Activated CD8-positive, alpha-beta T cell treated with anti-CD3 and anti-CD28 coated beads for 36 hours (primary cell): Measurements from ENCODE around the gene TAF9. TPM values are rescaled to one million over a fixed set of nuclear protein-coding genes. Genes with fewer than 3 reads are reported as not detected.
A peak's percentile ranks its signal among the peaks of the same experiment; 100 is the strongest.
"Not testable (repeated sequence)": the region's sequence is repeated elsewhere in the genome, so short reads cannot be mapped to it uniquely, and the experiment has no call there.

Experiments used
- ATAC-seq: fragments of 200-7000 bp; cut with Tn5 transposase; one replicate; pipeline ENCODE4 v1.10.0; 2021; ENCODE audit warnings: mild to moderate bottlenecking, moderate library complexity
- CTCF ChIA-PET: fragments of 350-600 bp; sonication (Branson Sonifier 250); formaldehyde crosslinking; loops from one replicate; lab custom pipeline; 2021; ENCODE audit warnings: antibody characterized with exemption; lab: Charles Lee
- POLR2A ChIA-PET: fragments of 350-600 bp; sonication (Branson Sonifier 250); formaldehyde crosslinking; loops from one replicate; lab custom pipeline; 2021; ENCODE audit warnings: antibody characterized with exemption; lab: Charles Lee
- DNase-seq: peaks from one replicate; pipeline ENCODE4 v3.0.0-alpha.2; 2020
- H3K27ac Mint-ChIP-seq: one replicate; pipeline ENCODE4 v1.8.0; 2021; ENCODE audit warnings: mild to moderate bottlenecking, mixed read lengths
- H3K27me3 Mint-ChIP-seq: one replicate; pipeline ENCODE4 v1.8.0; 2021; ENCODE audit warnings: mixed read lengths
- H3K36me3 Mint-ChIP-seq: one replicate; pipeline ENCODE4 v1.8.0; 2021; ENCODE audit warnings: low read depth, mixed read lengths
- H3K4me1 Mint-ChIP-seq: one replicate; pipeline ENCODE4 v1.8.0; 2021; ENCODE audit warnings: low read depth, mixed read lengths
- H3K4me3 Mint-ChIP-seq: one replicate; pipeline ENCODE4 v1.8.0; 2021; ENCODE audit warnings: mild to moderate bottlenecking, moderate library complexity, mixed read lengths
- H3K9me3 Mint-ChIP-seq: one replicate; pipeline ENCODE4 v1.8.0; 2021; ENCODE audit warnings: mixed read lengths
- intact Hi-C: fragments of 100-400 bp; cut with micrococcal nuclease; formaldehyde crosslinking; loops from one replicate; pipeline ENCODE4 v1.10.0; 2022
- total RNA-seq, 2 experiments: library from RNA; stranded (reverse); gene quantifications; one replicate each; pipeline ENCODE4 v1.2.3, GENCODE V29; 2021
- TF ChIP-seq, protein P1 (sequence below): fragments of 200-600 bp; IDR thresholded peaks from one replicate; pipeline ENCODE4 v1.8.0; 2022; ENCODE audit warnings: antibody characterized with exemption, mild to moderate bottlenecking

The TAF9 gene
- total RNA-seq, 2 experiments from 2014 or later, result 68.8 to 70.6 TPM

DNA sequence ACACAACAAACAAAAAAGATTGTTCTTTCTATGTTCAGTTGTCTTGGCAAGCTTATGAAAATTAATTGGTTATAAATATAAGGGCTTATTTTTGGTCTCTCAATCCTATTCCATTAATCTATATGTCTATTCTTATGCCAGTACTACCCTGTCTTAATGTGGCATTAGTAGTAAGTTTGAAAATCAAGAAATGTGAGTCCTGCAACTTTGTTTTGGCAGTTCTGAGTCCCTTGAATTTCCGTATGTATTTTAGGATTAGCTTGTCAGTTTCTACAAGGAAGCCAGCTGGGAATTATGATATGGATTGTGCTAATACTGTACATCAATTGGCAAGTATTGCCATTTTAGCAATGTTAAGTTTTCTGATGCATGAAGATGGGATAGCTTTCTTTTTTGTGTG, 26.2 kb downstream of the TAF9 start:
- intact Hi-C loops, result no loop called here
- POLR2A ChIA-PET, result interaction anchor here (1.5 kb wide), 1 partner anchor 10 kb away, joined by 6 read pairs; the partner anchor contains the start of gene CCDC125
- CTCF ChIA-PET, result interaction anchor here (1.2 to 1.3 kb wide), 2 partner anchors 9 to 17 kb away, joined by 3 to 5 read pairs; no protein-coding TSS in a partner anchor

GRCh38 chr5:69341520-69342161, 27.7 kb downstream of the TAF9 start:
- TF ChIP-seq, protein P1, sequence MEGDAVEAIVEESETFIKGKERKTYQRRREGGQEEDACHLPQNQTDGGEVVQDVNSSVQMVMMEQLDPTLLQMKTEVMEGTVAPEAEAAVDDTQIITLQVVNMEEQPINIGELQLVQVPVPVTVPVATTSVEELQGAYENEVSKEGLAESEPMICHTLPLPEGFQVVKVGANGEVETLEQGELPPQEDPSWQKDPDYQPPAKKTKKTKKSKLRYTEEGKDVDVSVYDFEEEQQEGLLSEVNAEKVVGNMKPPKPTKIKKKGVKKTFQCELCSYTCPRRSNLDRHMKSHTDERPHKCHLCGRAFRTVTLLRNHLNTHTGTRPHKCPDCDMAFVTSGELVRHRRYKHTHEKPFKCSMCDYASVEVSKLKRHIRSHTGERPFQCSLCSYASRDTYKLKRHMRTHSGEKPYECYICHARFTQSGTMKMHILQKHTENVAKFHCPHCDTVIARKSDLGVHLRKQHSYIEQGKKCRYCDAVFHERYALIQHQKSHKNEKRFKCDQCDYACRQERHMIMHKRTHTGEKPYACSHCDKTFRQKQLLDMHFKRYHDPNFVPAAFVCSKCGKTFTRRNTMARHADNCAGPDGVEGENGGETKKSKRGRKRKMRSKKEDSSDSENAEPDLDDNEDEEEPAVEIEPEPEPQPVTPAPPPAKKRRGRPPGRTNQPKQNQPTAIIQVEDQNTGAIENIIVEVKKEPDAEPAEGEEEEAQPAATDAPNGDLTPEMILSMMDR, result no peak
- intact Hi-C loops, result no loop called here
- ChIA-PET CTCF (interaction anchor here (1.2 kb wide), 1 partner anchor 16 kb away, joined by 3 read pairs; no protein-coding TSS in a partner anchor), POLR2A (no interaction called here)
- no peaks in the 10 kb centered on the region for H3K36me3 Mint-ChIP-seq
- H3K27me3 Mint-ChIP-seq, result no peaks in the 10 kb centered on the region
- no peaks in the 10 kb centered on the region for H3K9me3 Mint-ChIP-seq
- H3K27ac Mint-ChIP-seq, result no peak overlapping the region
- no peak for ATAC-seq
- H3K4me1 Mint-ChIP-seq, result no peaks in the 10 kb centered on the region
- DNase-seq, result no peak
- H3K4me3 Mint-ChIP-seq, result no peak overlapping the region

More for the DNA sequence above, 26.2 kb downstream of the TAF9 start:
- ATAC-seq (no peak), DNase-seq (no peak)
- no peaks in the 10 kb centered on the region for H3K9me3 Mint-ChIP-seq
- H3K27me3 Mint-ChIP-seq, result no peaks in the 10 kb centered on the region
- TF ChIP-seq, protein P1, result no peak
- no peaks in the 10 kb centered on the region for H3K36me3 Mint-ChIP-seq
- H3K4me3 Mint-ChIP-seq, result no peak overlapping the region
- no peak overlapping the region for H3K27ac Mint-ChIP-seq
- no peaks in the 10 kb centered on the region for H3K4me1 Mint-ChIP-seq

GRCh38 chr5:69335341-69335935, 33.9 kb downstream of the TAF9 start:
- Mint-ChIP-seq H3K4me1 (peaks cover 12% of the 10 kb centered on the region), H3K36me3 (peaks cover 4% of the 10 kb centered on the region), H3K27me3 (no peaks in the 10 kb centered on the region), H3K4me3 (no peak overlapping the region), H3K27ac (no peak overlapping the region), H3K9me3 (no peaks in the 10 kb centered on the region)
- TF ChIP-seq, protein P1, result no peak
- no peak for DNase-seq
- ChIA-PET POLR2A (no interaction called here), CTCF (interaction anchor here (1.0 to 3.3 kb wide), 11 partner anchors 13 to 292 kb away, joined by 3 to 16 read pairs (median 4); partner anchors contain the start of gene SLC30A5)
- intact Hi-C loops, result loop anchor here (10.0 kb wide), 1 partner anchor 241 kb away; the partner anchor contains the start of gene SLC30A5
- no peak for ATAC-seq

GRCh38 chr5:69334793-69335268, 34.5 kb downstream of the TAF9 start:
- peak overlapping the region; percentile 22 for H3K27ac Mint-ChIP-seq

DNA sequence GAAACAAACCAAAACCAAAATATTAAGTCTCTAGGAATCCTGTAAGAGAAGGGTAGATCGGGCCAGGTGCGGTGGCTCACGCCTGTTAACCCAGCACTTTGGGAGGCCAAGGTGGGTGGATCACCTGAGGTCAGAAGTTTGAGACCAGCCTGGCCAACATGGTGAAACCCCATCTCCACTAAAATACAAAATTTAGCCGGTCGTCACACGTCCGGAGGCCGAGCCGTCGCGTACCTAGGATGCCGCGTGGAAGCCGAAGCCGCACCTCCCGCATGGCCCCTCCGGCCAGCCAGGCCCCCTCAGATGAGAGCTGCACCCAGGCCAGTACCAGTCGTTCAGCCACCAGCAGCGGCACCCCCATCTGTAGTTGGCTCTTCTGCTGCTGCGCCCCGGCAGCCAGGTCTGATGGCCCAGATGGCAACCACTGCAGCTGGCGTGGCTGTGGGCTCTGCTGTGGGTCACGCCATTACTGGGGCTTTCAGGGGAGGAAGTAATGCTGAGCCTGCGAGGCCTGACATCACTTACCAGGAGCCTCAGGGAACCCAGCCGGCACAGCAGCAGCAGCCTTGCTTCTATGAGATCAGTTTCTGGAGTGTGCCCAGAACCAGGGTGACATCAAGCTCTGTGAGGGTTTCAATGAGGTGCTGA, 35.5 kb downstream of the TAF9 start:
- H3K9me3 Mint-ChIP-seq, H3K36me3 Mint-ChIP-seq, H3K4me3 Mint-ChIP-seq, ATAC-seq, H3K27ac Mint-ChIP-seq, H3K27me3 Mint-ChIP-seq, POLR2A ChIA-PET: not testable (repeated sequence)
- H3K4me1 Mint-ChIP-seq, result peaks cover 12% of the 10 kb centered on the region
- intact Hi-C loops, result loop anchor here (5.0 to 10.0 kb wide), 2 partner anchors 239 to 291 kb away; partner anchors contain the start of gene SLC30A5
- DNase-seq, result peak; percentile 7
- CTCF ChIA-PET, result interaction anchor here (0.8 to 3.3 kb wide), 14 partner anchors 8 to 291 kb away, joined by 3 to 16 read pairs (median 4); partner anchors contain the start of genes CENPH, RAD17 and SLC30A5

More at GRCh38 chr5:69334793-69335268, 34.5 kb downstream of the TAF9 start:
- no peak overlapping the region for H3K4me3 Mint-ChIP-seq
- ATAC-seq (peak; percentile 85), DNase-seq (peak; percentile 90)
- POLR2A ChIA-PET, result interaction anchor here (0.7 kb wide), 1 partner anchor 241 kb away, joined by 3 read pairs; the partner anchor contains the start of gene SLC30A5
- H3K27me3 Mint-ChIP-seq, result no peaks in the 10 kb centered on the region
- CTCF ChIA-PET, result interaction anchor here (0.6 to 3.3 kb wide), 18 partner anchors 9 to 292 kb away, joined by 3 to 16 read pairs (median 4); partner anchors contain the start of genes RAD17 and SLC30A5
- H3K9me3 Mint-ChIP-seq, result no peaks in the 10 kb centered on the region
- H3K36me3 Mint-ChIP-seq, result peaks cover 4% of the 10 kb centered on the region
- TF ChIP-seq, protein P1, result peak; percentile 71
- intact Hi-C loops, result loop anchor here (5.0 to 10.0 kb wide), 2 partner anchors 240 to 293 kb away; partner anchors contain the start of gene SLC30A5
- peaks cover 12% of the 10 kb centered on the region for H3K4me1 Mint-ChIP-seq
